Medulla oblongata (tissue), 1 donor: Measurements from ENCODE around the gene KLK6.

Source experiments
- DNase-seq: peaks from one replicate; pipeline ENCODE4 v3.0.0-alpha.2; 2015; ENCODE audit errors: extremely low spot score

KLK6 gene

GRCh38 chr19:50969413-50969760 is at the start of gene KLK6:
TSS of gene KLK6 (minus strand) at chr19:50969591. CDS start at chr19:50968104, 1,487 bp downstream.
- peak; percentile 91 for DNase-seq

- no peak for DNase-seq
Observed at GRCh38 chr19:51018745-51019543, 49.6 kb upstream of the KLK6 start.

GRCh38 chr19:51016798-51017683 is 47.6 kb upstream of the KLK6 start:
- peak; percentile 70 for DNase-seq

GRCh38 chr19:51015691-51016267 is 46.4 kb upstream of the KLK6 start:
- DNase-seq = no peak

- DNase-seq = no peak
Observed at GRCh38 chr19:51014242-51014641, 44.9 kb upstream of the KLK6 start.

- DNase-seq = no peak
Observed at GRCh38 chr19:51012661-51013190, 43.3 kb upstream of the KLK6 start.

GRCh38 chr19:51010066-51010795 is 40.8 kb upstream of the KLK6 start:
- DNase-seq = no peak

- DNase-seq = no peak
Observed at GRCh38 chr19:51009061-51009891, 39.9 kb upstream of the KLK6 start.

- no peak for DNase-seq
Observed at GRCh38 chr19:51007488-51007887, 38.1 kb upstream of the KLK6 start.

- DNase-seq = no peak
Observed at GRCh38 chr19:51006406-51006805, 37.0 kb upstream of the KLK6 start.

- DNase-seq = no peak
Observed at GRCh38 chr19:51005248-51005647, 35.9 kb upstream of the KLK6 start.

GRCh38 chr19:51003316-51003715 is 33.9 kb upstream of the KLK6 start:
- DNase-seq = no peak

GRCh38 chr19:51002542-51003311 is 33.3 kb upstream of the KLK6 start:
- DNase-seq = peak; percentile 13

- no peak for DNase-seq
Observed at GRCh38 chr19:51002089-51002532, 32.7 kb upstream of the KLK6 start.

GRCh38 chr19:51001515-51001914 is 32.1 kb upstream of the KLK6 start, which contains the start of gene KLK8:
TSS of gene KLK8 (minus strand) at chr19:51001604. CDS start at chr19:51001167, 437 bp downstream.
- DNase-seq = no peak

GRCh38 chr19:51000981-51001380 is 31.6 kb upstream of the KLK6 start:
- DNase-seq = no peak

GRCh38 chr19:51000426-51000825 is 31.0 kb upstream of the KLK6 start:
- no peak for DNase-seq

GRCh38 chr19:50998686-50999085 is 29.3 kb upstream of the KLK6 start:
- DNase-seq = no peak

- no peak for DNase-seq
Observed at GRCh38 chr19:50998061-50998460, 28.7 kb upstream of the KLK6 start.

- DNase-seq = no peak
Observed at GRCh38 chr19:50994129-50994528, 24.7 kb upstream of the KLK6 start.
